K562 (cell line): ENCODE results near the gene ITSN2. TPM values are rescaled to one million over a fixed set of nuclear protein-coding genes. Genes with fewer than 3 reads are reported as not detected.

ENCODE experiments used
- ATAC-seq: fragments of 200-7000 bp; cut with Tn5 transposase; 3 replicates; pipeline ENCODE4 v1.9.1; 2020; ENCODE audit warnings: moderate library complexity
- BruUV-seq: library from RNA; stranded (reverse); fragments of 400-500 nt; replicated peaks from 2 replicates; lab custom pipeline; 2021; lab: Mats Ljungman, UMichigan
- CTCF ChIA-PET: fragments of 300-600 bp; formaldehyde crosslinking; extraction: SDS; loops from one replicate; lab custom pipeline; 2021; ENCODE audit warnings: low intra/inter-chr PET ratio; lab: Yijun Ruan, JAX
- POLR2A ChIA-PET: fragments of 300-600, 350-650 bp; sonication (Branson Sonifier 250); formaldehyde crosslinking; extraction: SDS; loops from one replicate; lab custom pipeline; 2021; ENCODE audit warnings: antibody characterized with exemption, inconsistent platforms; lab: Yijun Ruan, JAX
- DNase-seq, 4 experiments: peaks; one replicate each; pipeline versions ENCODE4 v3.0.0 to v3.0.0-alpha.2; 2011 to 2018; ENCODE audit warnings: low spot score in 3 of 4, mixed read lengths in 3 of 4; ENCODE audit errors: extremely low read depth in 1 of 4
- FAIRE-seq: peaks from 2 replicates; lab custom pipeline; 2011; peaks lifted over from hg19 to GRCh38; lab: Jason Lieb, UNC
- H2AFZ ChIP-seq: 2 replicates; pipeline ENCODE4 v1.6.0; 2011; ENCODE audit warnings: low read depth, low read length, control low read depth, inconsistent platforms
- H3K27ac ChIP-seq: fragments of 200-600 bp; 3 replicates; pipeline ENCODE4 v1.8.0; 2011; ENCODE audit warnings: low read depth, mild to moderate bottlenecking, control low read depth, inconsistent platforms, low read length, moderate library complexity, mixed read lengths; ENCODE audit errors: extremely low read depth
- H3K27me3 ChIP-seq, 2 experiments: fragments of 300-600 bp in 1 of 2; 2 replicates in 1 of 2; 3 replicates in 1 of 2; pipeline versions ENCODE4 v1.6.0 to v1.8.0; 2011; ENCODE audit warnings: inconsistent platforms in 2 of 2, low read length in 2 of 2, mild to moderate bottlenecking in 1 of 2, mixed read lengths in 1 of 2, moderate library complexity in 1 of 2; ENCODE audit not compliant: control insufficient read depth in 2 of 2, insufficient read depth in 2 of 2
- H3K36me3 ChIP-seq: fragments of 300-600 bp; 3 replicates; pipeline ENCODE4 v1.8.0; 2011; ENCODE audit warnings: mild to moderate bottlenecking, low read length, inconsistent platforms; ENCODE audit not compliant: control insufficient read depth, insufficient read depth
- H3K4me1 ChIP-seq, 2 experiments: fragments of 200-600 bp in 1 of 2; replicated peaks in 1 of 2; 2 replicates in 1 of 2; 3 replicates in 1 of 2; pipeline versions ENCODE4 v1.5.1 to v1.8.0; 2011; ENCODE audit warnings: inconsistent platforms in 2 of 2, low read length in 2 of 2, mild to moderate bottlenecking in 1 of 2, mixed read lengths in 1 of 2, moderate library complexity in 1 of 2; ENCODE audit not compliant: control insufficient read depth in 2 of 2, insufficient read depth in 2 of 2
- H3K4me2 ChIP-seq: 2 replicates; pipeline ENCODE4 v1.6.1; 2011; ENCODE audit warnings: low read length, control low read depth, inconsistent platforms, mixed read lengths; ENCODE audit not compliant: insufficient read depth
- H3K4me3 ChIP-seq: fragments of 200-600 bp; sonication (generic), shearing (Covaris generic); 2 replicates; pipeline ENCODE4 v1.5.1; 2016; ENCODE audit warnings: control low read depth, inconsistent platforms
- H3K79me2 ChIP-seq: fragments of 200-600 bp; 3 replicates; pipeline ENCODE4 v1.8.0; 2011; ENCODE audit warnings: low read length, inconsistent platforms; ENCODE audit not compliant: control insufficient read depth, insufficient read depth
- H3K9ac ChIP-seq, 2 experiments: 2 replicates each; pipeline versions ENCODE4 v1.6.0 to v1.6.1; 2011; ENCODE audit warnings: low read depth in 2 of 2, low read length in 2 of 2, control low read depth in 1 of 2, inconsistent platforms in 1 of 2, mild to moderate bottlenecking in 1 of 2, mixed read lengths in 1 of 2; ENCODE audit not compliant: insufficient read depth in 1 of 2
- H3K9me1 ChIP-seq: one replicate; pipeline ENCODE4 v1.6.0; 2011; ENCODE audit warnings: inconsistent platforms, mild to moderate bottlenecking, low read length, moderate library complexity; ENCODE audit not compliant: control insufficient read depth, insufficient read depth
- H3K9me3 ChIP-seq: replicated peaks from 2 replicates; pipeline ENCODE4 v1.5.1; 2011; ENCODE audit warnings: low read depth, low read length, inconsistent platforms; ENCODE audit not compliant: control insufficient read depth, insufficient read depth
- H4K20me1 ChIP-seq: replicated peaks from 2 replicates; pipeline ENCODE4 v1.6.1; 2011; ENCODE audit warnings: low read length, inconsistent platforms, mixed read lengths; ENCODE audit not compliant: control insufficient read depth, insufficient read depth
- ATF6 ChIP-seq: sonication (generic); formaldehyde crosslinking; IDR thresholded peaks from 2 replicates; pipeline ENCODE4 v1.4.0; 2020; ENCODE audit warnings: mild to moderate bottlenecking, missing genetic modification reagents
- HCFC1 ChIP-seq: IDR thresholded peaks from 2 replicates; pipeline ENCODE4 v1.6.1; 2012; ENCODE audit warnings: low read depth, low read length, improper control_type of control experiment
- MECOM ChIP-seq: fragments of 250-450 bp; sonication (Bioruptor Pico); IDR thresholded peaks from 2 replicates; pipeline ENCODE4 v1.8.0; 2022; ENCODE audit warnings: inconsistent platforms
- MXI1 ChIP-seq: IDR thresholded peaks from 2 replicates; pipeline ENCODE4 v1.6.1; 2011; ENCODE audit warnings: low read depth, mild to moderate bottlenecking, improper control_type of control experiment, low read length
- NFYB ChIP-seq: IDR thresholded peaks from 2 replicates; pipeline ENCODE4 v1.6.1; 2011; ENCODE audit warnings: mild to moderate bottlenecking, moderate library complexity; ENCODE audit not compliant: insufficient read length; ENCODE audit errors: extremely low read depth
- TAF9B ChIP-seq: fragments of 450-650 bp; IDR thresholded peaks from 2 replicates; pipeline ENCODE4 v1.6.1; 2018; ENCODE audit warnings: mild to moderate bottlenecking; ENCODE audit not compliant: partially characterized antibody
- TRIM28 ChIP-seq: fragments of 450-650 bp; IDR thresholded peaks from 2 replicates; pipeline ENCODE4 v1.6.1; 2017
- ZBTB40 ChIP-seq, 2 experiments: fragments of 450-650 bp in 1 of 2; sonication (generic) in 1 of 2; formaldehyde crosslinking in 1 of 2; IDR thresholded peaks; 2 replicates each; pipeline versions ENCODE4 v1.7.1 to v1.9.0; 2016 to 2022; ENCODE audit warnings: inconsistent platforms in 1 of 2, mild to moderate bottlenecking in 1 of 2, missing genetic modification reagents in 1 of 2
- ZNF277 ChIP-seq: fragments of 250-450 bp; sonication (Bioruptor Pico); IDR thresholded peaks from 2 replicates; pipeline ENCODE4 v1.8.0; 2022; ENCODE audit warnings: inconsistent platforms, mild to moderate bottlenecking, moderate library complexity, borderline replicate concordance
- WGBS: fragments of 100-300 bp; shearing (Covaris generic); methylation state at CpG from one replicate; pipeline ENCODE4 v1.1.6; 2016; ENCODE audit warnings: low coverage, mixed read lengths; ENCODE audit not compliant: insufficient coverage; ENCODE audit errors: missing lambda C conversion rate; 5-methylcytosine and 5-hydroxymethylcytosine counted together
- in situ Hi-C: fragments of 300-500 bp; cut with MboI; formaldehyde crosslinking; loops from 4 replicates; pipeline ENCODE4 v1.15.0; 2018; ENCODE audit warnings: inconsistent platforms, mixed read lengths
- intact Hi-C: fragments of 100-400 bp; cut with micrococcal nuclease; formaldehyde crosslinking; loops from 2 replicates; pipeline ENCODE4 v1.14.2; 2022
- polyA plus RNA-seq, 8 experiments: library from polyadenylated mRNA; depleted of rRNA in 4 of 8; stranded (reverse) in 5 of 8; unstranded in 3 of 8; fragments of >200 nt; fragmentation: Nextera tagmentation in 2 of 8; fragmentation: Illumina TruSeq in 1 of 8; extraction: Ambion mirVana in 2 of 8; extraction: Trizol in 1 of 8; gene quantifications; 2 replicates each; pipeline versions ENCODE4 v1.2.1 to v1.2.3, GENCODE V29; 2011 to 2014; ENCODE audit warnings: inconsistent platforms in 1 of 8, missing spikeins in 1 of 8
- total RNA-seq, 7 experiments: library from RNA; depleted of rRNA in 6 of 7; stranded (reverse); fragments of >200 nt in 6 of 7; fragmentation: Illumina TruSeq in 2 of 7; extraction: Trizol in 2 of 7; gene quantifications; 2 replicates each; pipeline versions ENCODE4 v1.2.1 to v1.2.3, GENCODE V29; 2011 to 2021; ENCODE audit warnings: low replicate concordance in 1 of 7

Gene ITSN2
- total and polyA plus RNA-seq, 9 of the 15 experiments (the other 6 are each of a cell fraction or from before 2014, with no cell fraction given) = 6.6 to 19.9 (median 15.2) TPM

DNA sequence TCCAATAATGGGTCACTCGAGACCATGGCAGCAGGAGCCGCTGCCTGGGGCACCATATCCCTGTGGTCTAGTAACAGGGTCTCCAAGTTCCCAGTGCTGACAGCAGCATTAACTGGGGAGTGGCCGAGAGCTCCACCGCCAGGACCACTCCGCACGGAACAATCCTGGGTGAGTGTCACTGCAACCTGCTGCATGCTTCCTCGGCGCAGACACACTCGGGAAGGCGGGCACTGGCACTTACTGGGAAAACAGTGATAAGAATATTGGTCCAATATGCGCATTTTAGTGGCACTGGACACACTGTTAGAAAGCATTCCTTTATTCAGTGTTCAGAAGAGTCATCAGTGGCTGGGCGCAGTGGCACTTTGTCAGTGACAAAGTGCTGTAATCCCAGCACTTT, 155.8 kb downstream of the ITSN2 start (continued):
- TF ChIP-seq NFYB (no peak), TRIM28 (no peak), ATF6 (no peak)

GRCh38 chr2:24203787-24204150, 156.6 kb downstream of the ITSN2 start:
- ATAC-seq (no peak), FAIRE-seq (no peak), DNase-seq (no peak)
- no peaks in the 10 kb centered on the region for H3K9me3 ChIP-seq
- peaks cover 0 to 3% of the 10 kb centered on the region in 2 experiments; a peak in 1 of 5 replicates for H3K4me1 ChIP-seq
- no peak overlapping the region for H3K27ac ChIP-seq
- H3K79me2 ChIP-seq = no peaks in the 10 kb centered on the region
- intact Hi-C loops = no loop called here
- in situ Hi-C loops = no loop called here
- H2AFZ ChIP-seq = no peak overlapping the region
- H3K4me3 ChIP-seq = no peak overlapping the region
- whole genome bisulfite sequencing = 39% methylated on average over 5 of the region's 5 CpGs
- POLR2A ChIA-PET = interaction anchor here (0.5 kb wide), 1 partner anchor 20 kb away, joined by 3 read pairs; no protein-coding TSS in a partner anchor
- H3K27me3 ChIP-seq = peaks cover 16 to 28% of the 10 kb centered on the region in 2 experiments; a peak in 4 of 5 replicates
- no peak overlapping the region for H3K4me2 ChIP-seq
- CTCF ChIA-PET = no interaction called here
- BruUV-seq = no TSS peak
- H3K36me3 ChIP-seq = no peaks in the 10 kb centered on the region
- no peak overlapping the region for H3K9ac ChIP-seq
- H3K9me1 ChIP-seq = no peaks in the 10 kb centered on the region
- no peaks in the 10 kb centered on the region for H4K20me1 ChIP-seq
- no peak for TF ChIP-seq HCFC1
- no peak for TF ChIP-seq MXI1
- no peak for TF ChIP-seq ZNF277 (CRISPR knock-in tag)
- no peak for TF ChIP-seq TAF9B
- TF ChIP-seq MECOM = no peak
- TF ChIP-seq ZBTB40 (IDR thresholded peaks at IDR 0.05) = no peak
- no peak for TF ChIP-seq ZBTB40 (CRISPR knock-in tag; IDR thresholded peaks at IDR 0.05)
